Neuronal stem cell (in vitro differentiated cells): Measurements from ENCODE around the gene DLAT.

ENCODE experiments used
- DNase-seq: peaks from one replicate; pipeline ENCODE4 v3.0.0-alpha.2; 2013; ENCODE audit warnings: low spot score
- H2AFZ ChIP-seq: one replicate; pipeline ENCODE4 v1.6.1; 2013; ENCODE audit warnings: mild to moderate bottlenecking, low read length, inconsistent platforms
- H2AK5ac ChIP-seq: 2 replicates; pipeline ENCODE4 v1.6.1; 2013; ENCODE audit warnings: low read depth, mild to moderate bottlenecking, inconsistent platforms, low read length, moderate library complexity, mixed read lengths
- H2BK120ac ChIP-seq: 2 replicates; pipeline ENCODE4 v1.6.1; 2013; ENCODE audit warnings: low read depth, mild to moderate bottlenecking, inconsistent platforms, low read length, moderate library complexity, mixed read lengths
- H2BK12ac ChIP-seq: one replicate; pipeline ENCODE4 v1.6.1; 2013; ENCODE audit warnings: low read length, inconsistent platforms
- H2BK15ac ChIP-seq: 2 replicates; pipeline ENCODE4 v1.6.1; 2013; ENCODE audit warnings: mild to moderate bottlenecking, low read length, inconsistent platforms, mixed read lengths
- H2BK5ac ChIP-seq: one replicate; pipeline ENCODE4 v1.6.1; 2013; ENCODE audit warnings: inconsistent platforms, mild to moderate bottlenecking, low read length, moderate library complexity
- H3K14ac ChIP-seq: one replicate; pipeline ENCODE4 v1.6.1; 2013; ENCODE audit warnings: low read length, inconsistent platforms
- H3K18ac ChIP-seq: 2 replicates; pipeline ENCODE4 v1.6.1; 2013; ENCODE audit warnings: low read length, inconsistent platforms
- H3K23ac ChIP-seq: 2 replicates; pipeline ENCODE4 v1.6.1; 2013; ENCODE audit warnings: low read depth, mild to moderate bottlenecking, mixed read lengths, low read length, inconsistent platforms; ENCODE audit not compliant: poor library complexity
- H3K27ac ChIP-seq: replicated peaks from 3 replicates; pipeline ENCODE4 v1.5.1; 2013; ENCODE audit warnings: low read length, inconsistent platforms
- H3K27me3 ChIP-seq, 3 experiments: 2 replicates each; pipeline ENCODE4 v1.6.1; 2013; ENCODE audit warnings: low read length in 3 of 3, mild to moderate bottlenecking in 2 of 3, inconsistent platforms in 1 of 3, low read depth in 1 of 3, mixed read lengths in 1 of 3, moderate library complexity in 1 of 3; ENCODE audit not compliant: control insufficient read depth in 3 of 3, insufficient read depth in 3 of 3
- H3K36me3 ChIP-seq, 2 donors: replicated peaks in 1 of 2; 2 replicates each; pipeline ENCODE4 v1.6.1; 2013; ENCODE audit warnings: low read length in 2 of 2; ENCODE audit not compliant: control insufficient read depth in 2 of 2, insufficient read depth in 2 of 2
- H3K4ac ChIP-seq: 2 replicates; pipeline ENCODE4 v1.6.1; 2013; ENCODE audit warnings: inconsistent platforms, mild to moderate bottlenecking, low read length, moderate library complexity
- H3K4me1 ChIP-seq, 2 donors: 1 replicate in 1 of 2; 2 replicates in 1 of 2; pipeline ENCODE4 v1.6.1; 2013; ENCODE audit warnings: low read length in 2 of 2, low read depth in 1 of 2; ENCODE audit not compliant: control insufficient read depth in 2 of 2, insufficient read depth in 1 of 2
- H3K4me2 ChIP-seq: one replicate; pipeline ENCODE4 v1.6.1; 2013; ENCODE audit warnings: mild to moderate bottlenecking, low read length, inconsistent platforms; ENCODE audit not compliant: insufficient read depth, poor library complexity, severe bottlenecking
- H3K4me3 ChIP-seq, 2 donors: 2 replicates each; pipeline ENCODE4 v1.5.1; 2013; ENCODE audit warnings: low read length in 2 of 2, mild to moderate bottlenecking in 2 of 2, inconsistent platforms in 1 of 2, moderate library complexity in 1 of 2
- H3K79me1 ChIP-seq: one replicate; pipeline ENCODE4 v1.6.1; 2013; ENCODE audit warnings: low read depth, mild to moderate bottlenecking, inconsistent platforms, low read length, moderate library complexity
- H3K9ac ChIP-seq: one replicate; pipeline ENCODE4 v1.6.1; 2013; ENCODE audit warnings: mild to moderate bottlenecking, low read depth, low read length, inconsistent platforms; ENCODE audit not compliant: poor library complexity
- H3K9me3 ChIP-seq, 2 donors: replicated peaks in 1 of 2; 2 replicates each; pipeline versions ENCODE3 to v1.6.1; 2013; ENCODE audit warnings: low read length in 2 of 2, mild to moderate bottlenecking in 2 of 2, inconsistent platforms in 1 of 2, low read depth in 1 of 2, mixed read lengths in 1 of 2, moderate library complexity in 1 of 2; ENCODE audit not compliant: control insufficient read depth in 2 of 2, insufficient read depth in 1 of 2
- H4K8ac ChIP-seq: one replicate; pipeline ENCODE4 v1.6.1; 2013; ENCODE audit warnings: low read depth, mild to moderate bottlenecking, inconsistent platforms, low read length, moderate library complexity
- H4K91ac ChIP-seq: one replicate; pipeline ENCODE4 v1.6.1; 2013; ENCODE audit warnings: low read length, low read depth, mild to moderate bottlenecking, inconsistent platforms; ENCODE audit not compliant: poor library complexity
- WGBS, 2 donors: extraction: QIAGEN DNeasy Blood & Tissue Kit; methylation state at CpG; one replicate each; pipeline ENCODE4 v1.1.7; 2013; ENCODE audit warnings: missing lambda C conversion rate in 2 of 2, mixed read lengths in 1 of 2; ENCODE audit not compliant: insufficient read length in 2 of 2, insufficient replicate concordance in 1 of 2; ENCODE audit errors: extremely low coverage in 2 of 2; 5-methylcytosine and 5-hydroxymethylcytosine counted together

The DLAT gene

DNA sequence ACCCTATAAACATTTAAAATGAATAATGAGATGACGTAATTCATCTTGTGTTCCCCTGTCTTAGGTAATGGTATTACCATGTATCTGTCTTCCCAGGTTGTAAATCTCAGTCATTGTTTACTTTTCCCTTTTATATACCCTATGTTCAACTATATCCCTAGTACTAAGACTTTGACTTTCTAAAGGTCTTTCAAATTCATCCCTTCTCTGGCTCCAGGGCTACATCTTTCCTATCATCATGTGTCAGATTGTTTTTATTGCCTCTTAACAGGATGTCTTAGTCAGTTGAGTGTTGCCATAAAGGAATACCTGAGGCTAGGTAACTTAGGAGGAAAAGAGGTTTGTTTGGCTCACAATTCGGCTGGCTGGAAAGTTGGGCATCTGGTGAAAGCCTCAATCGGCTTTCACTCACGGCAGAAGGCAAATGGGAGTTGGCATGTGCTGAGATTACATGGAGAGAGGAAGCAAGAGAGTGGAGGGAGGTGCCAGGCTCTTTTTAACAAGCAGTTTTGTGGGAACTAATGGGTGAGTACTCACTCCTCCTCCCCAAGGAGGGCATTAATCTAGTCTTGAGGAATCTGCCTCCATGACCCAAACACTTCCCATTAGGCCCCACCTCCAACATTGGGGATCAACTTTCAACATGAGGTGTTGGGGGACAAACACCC is 11.6 kb upstream of the DLAT start:
- Histone ChIP-seq H3K4ac (no peak overlapping the region), H3K9ac (no peak overlapping the region), H3K4me2 (no peak overlapping the region), H3K14ac (no peak overlapping the region), H3K18ac (no peak overlapping the region), H3K27ac (no peak overlapping the region), H3K4me3 (no peak overlapping the region), H3K27me3 (no peaks in the 10 kb centered on the region), H2BK12ac (no peak overlapping the region), H3K23ac (no peak overlapping the region), H3K79me1 (no peaks in the 10 kb centered on the region), H3K4me1 (peaks cover 0 to 6% of the 10 kb centered on the region in 2 donors), H4K91ac (no peak overlapping the region), H3K9me3 (no peaks in the 10 kb centered on the region), H2BK5ac (no peak overlapping the region), H2AFZ (no peak overlapping the region), H3K36me3 (peaks cover 0 to 33% of the 10 kb centered on the region in 2 donors), H4K8ac (no peak overlapping the region), H2BK120ac (no peak overlapping the region), H2AK5ac (no peak overlapping the region), H2BK15ac (no peak overlapping the region)
- no CpG with 5 or more reads among the region's 4 CpGs for WGBS, 2 donors
- no peak for DNase-seq

GRCh38 chr11:112016088-112016764 is 9.0 kb upstream of the DLAT start:
- H3K23ac ChIP-seq, result no peak overlapping the region
- H3K27me3 ChIP-seq, result no peaks in the 10 kb centered on the region
- H3K4me2 ChIP-seq, result no peak overlapping the region
- H3K4me1 ChIP-seq, result peaks cover 0 to 6% of the 10 kb centered on the region in 2 donors
- H2BK120ac ChIP-seq, result no peak overlapping the region
- H2AFZ ChIP-seq, result no peak overlapping the region
- H2AK5ac ChIP-seq, result no peak overlapping the region
- H2BK12ac ChIP-seq, result no peak overlapping the region
- no peak overlapping the region for H4K91ac ChIP-seq
- H3K18ac ChIP-seq, result no peak overlapping the region
- peak overlapping the region; percentile 14 for H3K27ac ChIP-seq
- H3K14ac ChIP-seq, result no peak overlapping the region
- H3K9me3 ChIP-seq, result no peaks in the 10 kb centered on the region
- H3K4me3 ChIP-seq, result no peak overlapping the region
- no peak for DNase-seq
- H2BK15ac ChIP-seq, result no peak overlapping the region
- no peak overlapping the region for H4K8ac ChIP-seq
- H2BK5ac ChIP-seq, result no peak overlapping the region
- H3K4ac ChIP-seq, result no peak overlapping the region
- no peaks in the 10 kb centered on the region for H3K79me1 ChIP-seq
- no peak overlapping the region for H3K9ac ChIP-seq
- peaks cover 5 to 59% of the 10 kb centered on the region in 2 donors for H3K36me3 ChIP-seq
- WGBS, 2 donors, result no CpG with 5 or more reads among the region's 13 CpGs

DNA sequence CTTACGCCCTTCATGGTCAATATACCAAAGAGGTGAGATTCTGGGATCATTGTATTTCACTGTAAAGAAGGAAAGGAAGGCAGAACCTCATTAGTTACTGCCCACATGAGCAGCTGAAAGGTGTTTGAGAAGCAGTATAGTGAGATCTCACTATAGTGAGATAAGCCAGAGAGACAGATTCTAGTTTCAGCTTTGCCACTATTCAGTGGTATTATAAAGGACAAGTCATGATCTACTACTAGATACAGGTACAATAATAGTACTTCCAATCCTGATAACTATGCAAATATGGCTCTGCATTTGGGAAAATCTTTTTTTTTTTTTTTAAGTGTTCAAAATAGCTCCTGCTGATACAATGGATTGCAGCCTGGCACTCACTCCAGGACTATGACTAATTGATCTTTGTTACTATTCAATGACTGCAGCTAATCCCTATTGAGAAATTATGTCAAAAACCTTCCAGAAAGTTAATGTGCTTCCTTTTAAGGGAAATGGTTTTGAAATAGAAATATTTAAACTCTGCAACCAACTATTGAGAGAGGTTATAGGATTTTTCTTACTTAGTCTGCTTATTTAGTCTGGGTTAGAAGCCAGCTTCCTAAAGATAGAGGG is 8.3 kb upstream of the DLAT start:
- no peak overlapping the region for H3K4me3 ChIP-seq
- H2BK12ac ChIP-seq, result no peak overlapping the region
- H3K36me3 ChIP-seq, result peaks cover 5 to 64% of the 10 kb centered on the region in 2 donors
- no peak overlapping the region for H2BK120ac ChIP-seq
- no peak overlapping the region for H4K8ac ChIP-seq
- no peak overlapping the region for H3K18ac ChIP-seq
- H2BK5ac ChIP-seq, result no peak overlapping the region
- H4K91ac ChIP-seq, result no peak overlapping the region
- H3K23ac ChIP-seq, result no peak overlapping the region
- H3K79me1 ChIP-seq, result no peaks in the 10 kb centered on the region
- peak overlapping the region; percentile 14 for H3K27ac ChIP-seq
- H2BK15ac ChIP-seq, result no peak overlapping the region
- H3K27me3 ChIP-seq, result no peaks in the 10 kb centered on the region
- DNase-seq, result peak; percentile 3
- H3K4me2 ChIP-seq, result no peak overlapping the region
- H3K9me3 ChIP-seq, result no peaks in the 10 kb centered on the region
- H3K4ac ChIP-seq, result no peak overlapping the region
- peaks cover 0 to 6% of the 10 kb centered on the region in 2 donors for H3K4me1 ChIP-seq
- H3K14ac ChIP-seq, result no peak overlapping the region
- WGBS, 2 donors, result no CpG with 5 or more reads among the region's 1 CpG
- no peak overlapping the region for H2AK5ac ChIP-seq
- no peak overlapping the region for H3K9ac ChIP-seq
- H2AFZ ChIP-seq, result no peak overlapping the region

- no peak overlapping the region for H3K4ac ChIP-seq
- peaks cover 5 to 70% of the 10 kb centered on the region in 2 donors for H3K36me3 ChIP-seq
- H4K8ac ChIP-seq, result no peak overlapping the region
- no peak overlapping the region for H2BK15ac ChIP-seq
- H2AK5ac ChIP-seq, result no peak overlapping the region
- H3K14ac ChIP-seq, result no peak overlapping the region
- no peak overlapping the region for H3K4me2 ChIP-seq
- H2BK5ac ChIP-seq, result no peak overlapping the region
- no peak overlapping the region for H2BK12ac ChIP-seq
- no peak overlapping the region for H4K91ac ChIP-seq
- no peaks in the 10 kb centered on the region for H3K27me3 ChIP-seq
- H3K9ac ChIP-seq, result no peak overlapping the region
- no peak overlapping the region for H3K18ac ChIP-seq
- DNase-seq, result no peak
- H3K4me1 ChIP-seq, result peaks cover 0 to 6% of the 10 kb centered on the region in 2 donors
- H3K9me3 ChIP-seq, result no peaks in the 10 kb centered on the region
- no peak overlapping the region for H3K27ac ChIP-seq
- WGBS, 2 donors, result no CpG with 5 or more reads among the region's 4 CpGs
- no peak overlapping the region for H2AFZ ChIP-seq
- no peak overlapping the region for H3K23ac ChIP-seq
- no peak overlapping the region for H3K4me3 ChIP-seq
- H3K79me1 ChIP-seq, result no peaks in the 10 kb centered on the region
- no peak overlapping the region for H2BK120ac ChIP-seq
Observed at GRCh38 chr11:112017538-112017937, 7.7 kb upstream of the DLAT start.
